ENCODE measurements around the gene FXYD6. TPM values are rescaled to one million over a fixed set of nuclear protein-coding genes. Genes with fewer than 3 reads are reported as not detected.

Gene FXYD6
- total RNA-seq, 4 donors from 2014 or later, result 2.9 to 17.7 (median 5.4) TPM

GRCh38 chr11:117884994-117885393, 8.5 kb upstream of the FXYD6 start:
- no peaks in the 10 kb centered on the region for H3K27me3 ChIP-seq
- H3K9me3 ChIP-seq, result no peaks in the 10 kb centered on the region
- in situ Hi-C loops (cut with MboI; ENCODE audit: low sequenced_read_pairs in 4 of 4), result no loop called here
- no peaks in the 10 kb centered on the region for H3K36me3 ChIP-seq
- TF ChIP-seq POLR2A (IDR thresholded peaks at IDR 0.05), result no peak
- TF ChIP-seq CTCF (IDR thresholded peaks at IDR 0.05 in 4 of 5, conservative IDR thresholded peaks at IDR 0.05 in 1 of 5), result no peak
- peak overlapping the region; percentile 16 to 69 (median 61) for H3K27ac ChIP-seq
- peaks cover 0 to 13% of the 10 kb centered on the region in 2 donors for H3K4me1 ChIP-seq
- no peak for ATAC-seq
- intact Hi-C loops (cut with DNase I; ENCODE audit: low total_unique reads), result loop anchor here (10.0 kb wide), 1 partner anchor 570 kb away; no protein-coding TSS in a partner anchor
- no peak for DNase-seq
- no peak overlapping the region for H3K4me3 ChIP-seq

GRCh38 chr11:117883063-117883462, 6.6 kb upstream of the FXYD6 start:
- TF ChIP-seq POLR2A (IDR thresholded peaks at IDR 0.05) (no peak), CTCF (IDR thresholded peaks at IDR 0.05 in 4 of 5, conservative IDR thresholded peaks at IDR 0.05 in 1 of 5) (no peak)
- DNase-seq (no peak), ATAC-seq (no peak)
- no peak overlapping the region for H3K4me3 ChIP-seq
- H3K27ac ChIP-seq, result no peak overlapping the region
- peaks cover 0 to 13% of the 10 kb centered on the region in 2 donors for H3K4me1 ChIP-seq
- in situ Hi-C loops (cut with MboI; ENCODE audit: low sequenced_read_pairs in 4 of 4) (no loop called here), intact Hi-C loops (cut with DNase I; ENCODE audit: low total_unique reads) (loop anchor here (10.0 kb wide), 1 partner anchor 572 kb away; no protein-coding TSS in a partner anchor)
- peaks cover 6 to 10% (median 6%) of the 10 kb centered on the region in 3 donors for H3K27me3 ChIP-seq
- H3K9me3 ChIP-seq, result no peaks in the 10 kb centered on the region
- no peaks in the 10 kb centered on the region for H3K36me3 ChIP-seq

GRCh38 chr11:117882311-117882905, 6.0 kb upstream of the FXYD6 start:
- peaks cover 6 to 10% (median 6%) of the 10 kb centered on the region in 3 donors for H3K27me3 ChIP-seq
- TF ChIP-seq CTCF (IDR thresholded peaks at IDR 0.05 in 4 of 5, conservative IDR thresholded peaks at IDR 0.05 in 1 of 5) (no peak), POLR2A (IDR thresholded peaks at IDR 0.05) (no peak)
- intact Hi-C loops (cut with DNase I; ENCODE audit: low total_unique reads), result loop anchor here (10.0 kb wide), 1 partner anchor 572 kb away; no protein-coding TSS in a partner anchor
- H3K4me1 ChIP-seq, result peaks cover 0 to 13% of the 10 kb centered on the region in 2 donors
- no peak overlapping the region for H3K27ac ChIP-seq
- H3K36me3 ChIP-seq, result no peaks in the 10 kb centered on the region
- no peak overlapping the region for H3K4me3 ChIP-seq
- in situ Hi-C loops (cut with MboI; ENCODE audit: low sequenced_read_pairs in 4 of 4), result no loop called here
- no peak for ATAC-seq
- DNase-seq, result no peak
- H3K9me3 ChIP-seq, result no peaks in the 10 kb centered on the region

GRCh38 chr11:117881217-117881616, 4.8 kb upstream of the FXYD6 start:
- DNase-seq (no peak), ATAC-seq (no peak)
- H3K4me3 ChIP-seq, result no peak overlapping the region
- intact Hi-C loops (cut with DNase I; ENCODE audit: low total_unique reads) (loop anchor here (10.0 kb wide), 1 partner anchor 574 kb away; no protein-coding TSS in a partner anchor), in situ Hi-C loops (cut with MboI; ENCODE audit: low sequenced_read_pairs in 4 of 4) (no loop called here)
- peaks cover 0 to 16% of the 10 kb centered on the region in 2 donors for H3K4me1 ChIP-seq
- no peaks in the 10 kb centered on the region for H3K9me3 ChIP-seq
- H3K27me3 ChIP-seq, result peaks cover 6 to 17% (median 15%) of the 10 kb centered on the region in 3 donors
- no peak overlapping the region for H3K27ac ChIP-seq
- no peak for TF ChIP-seq CTCF (IDR thresholded peaks at IDR 0.05 in 4 of 5, conservative IDR thresholded peaks at IDR 0.05 in 1 of 5)
- no peak for TF ChIP-seq POLR2A (IDR thresholded peaks at IDR 0.05)
- H3K36me3 ChIP-seq, result no peaks in the 10 kb centered on the region

Data from gastrocnemius medialis (tissue), 4 donors.